HCT116 (cell line): Measurements from ENCODE around the gene PRDM2.

Experiments
- CBX3 ChIP-seq: IDR thresholded peaks from 2 replicates; pipeline ENCODE4 v1.6.1; 2012; ENCODE audit warnings: low read depth
- CEBPB ChIP-seq: IDR thresholded peaks from 2 replicates; pipeline ENCODE4 v1.6.1; 2012; ENCODE audit warnings: low read depth
- EGR1 ChIP-seq: IDR thresholded peaks from 2 replicates; pipeline ENCODE4 v1.6.1; 2012; ENCODE audit warnings: low read depth
- EZH2 ChIP-seq: fragments of 200-600 bp; sonication (generic); IDR thresholded peaks from 2 replicates; pipeline ENCODE4 v1.6.1; 2017; ENCODE audit warnings: antibody characterized with exemption, mixed run types
- EZH2phosphoT487 ChIP-seq: fragments of 200-600 bp; IDR thresholded peaks from 2 replicates; pipeline ENCODE4 v1.6.1; 2018; ENCODE audit warnings: antibody characterized with exemption, borderline replicate concordance
- JUND ChIP-seq: IDR thresholded peaks from 2 replicates; pipeline ENCODE4 v1.6.1; 2012
- MAX ChIP-seq: IDR thresholded peaks from 2 replicates; pipeline ENCODE4 v1.6.1; 2012
- POLR2A ChIP-seq: IDR thresholded peaks from 2 replicates; pipeline ENCODE4 v1.7.0; 2011; ENCODE audit warnings: borderline replicate concordance; ENCODE audit not compliant: insufficient read depth, insufficient read length; ENCODE audit errors: extremely low read depth
- SP1 ChIP-seq: IDR thresholded peaks from 2 replicates; pipeline ENCODE4 v1.6.1; 2012; ENCODE audit warnings: low read depth
- ZBTB33 ChIP-seq: IDR thresholded peaks from 2 replicates; pipeline ENCODE4 v1.6.1; 2011; ENCODE audit warnings: mild to moderate bottlenecking, low read length, moderate library complexity; ENCODE audit not compliant: insufficient replicate concordance; ENCODE audit errors: extremely low read depth
- ZFX ChIP-seq: fragments of 450-650 bp; IDR thresholded peaks from 2 replicates; pipeline ENCODE4 v1.6.1; 2017
- TF ChIP-seq, protein P1 (sequence below), 3 experiments: fragments of 200-600 bp in 1 of 3; sonication (generic) in 1 of 3; IDR thresholded peaks in 2 of 3; conservative IDR thresholded peaks in 1 of 3; 2 replicates each; pipeline ENCODE4 v1.5.1; 2012 to 2017; ENCODE audit warnings: low read depth in 2 of 3, low read length in 2 of 3, antibody characterized with exemption in 1 of 3, borderline replicate concordance in 1 of 3, control low read depth in 1 of 3, mild to moderate bottlenecking in 1 of 3, mixed read lengths in 1 of 3, mixed run types in 1 of 3, moderate library complexity in 1 of 3; ENCODE audit not compliant: insufficient read depth in 1 of 3

DNA sequence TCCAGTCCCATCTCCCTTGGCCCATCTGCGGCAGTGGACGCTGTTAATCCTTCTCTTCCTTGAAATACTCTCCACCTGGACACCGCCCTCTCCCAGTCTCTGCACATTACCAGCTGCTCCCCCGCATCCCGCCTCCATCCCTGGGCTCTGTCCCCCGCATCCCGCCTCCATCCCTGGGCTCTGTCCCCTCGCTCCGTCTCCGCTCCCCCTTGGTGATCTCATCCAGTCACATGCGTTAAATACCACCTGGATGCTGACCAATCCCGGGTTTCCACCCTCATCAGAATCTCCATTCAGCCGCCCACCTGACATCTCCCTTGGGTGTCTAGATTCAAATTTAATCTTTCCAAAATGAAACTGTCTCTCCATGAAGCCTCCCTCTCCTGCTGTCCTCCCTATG lies 106.1 kb downstream of the PRDM2 start:
- TF ChIP-seq, protein P1, sequence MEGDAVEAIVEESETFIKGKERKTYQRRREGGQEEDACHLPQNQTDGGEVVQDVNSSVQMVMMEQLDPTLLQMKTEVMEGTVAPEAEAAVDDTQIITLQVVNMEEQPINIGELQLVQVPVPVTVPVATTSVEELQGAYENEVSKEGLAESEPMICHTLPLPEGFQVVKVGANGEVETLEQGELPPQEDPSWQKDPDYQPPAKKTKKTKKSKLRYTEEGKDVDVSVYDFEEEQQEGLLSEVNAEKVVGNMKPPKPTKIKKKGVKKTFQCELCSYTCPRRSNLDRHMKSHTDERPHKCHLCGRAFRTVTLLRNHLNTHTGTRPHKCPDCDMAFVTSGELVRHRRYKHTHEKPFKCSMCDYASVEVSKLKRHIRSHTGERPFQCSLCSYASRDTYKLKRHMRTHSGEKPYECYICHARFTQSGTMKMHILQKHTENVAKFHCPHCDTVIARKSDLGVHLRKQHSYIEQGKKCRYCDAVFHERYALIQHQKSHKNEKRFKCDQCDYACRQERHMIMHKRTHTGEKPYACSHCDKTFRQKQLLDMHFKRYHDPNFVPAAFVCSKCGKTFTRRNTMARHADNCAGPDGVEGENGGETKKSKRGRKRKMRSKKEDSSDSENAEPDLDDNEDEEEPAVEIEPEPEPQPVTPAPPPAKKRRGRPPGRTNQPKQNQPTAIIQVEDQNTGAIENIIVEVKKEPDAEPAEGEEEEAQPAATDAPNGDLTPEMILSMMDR (IDR thresholded peaks at IDR 0.05 in 2 of 3, conservative IDR thresholded peaks at IDR 0.05 in 1 of 3; ENCODE audit: borderline replicate concordance in 1 of 3, insufficient read depth in 1 of 3, low read depth in 2 of 3, low read length in 2 of 3) = no peak
- TF ChIP-seq ZFX (no peak), JUND (no peak), CBX3 (no peak), EGR1 (no peak), POLR2A (no peak), ZBTB33 (no peak), EZH2 (no peak), MAX (no peak), CEBPB (no peak), SP1 (no peak), EZH2phosphoT487 (no peak)
